Measurements from ENCODE around the gene KLHL15.
"Not testable (repeated sequence)": the region's sequence is repeated elsewhere in the genome, so short reads cannot be mapped to it uniquely, and the experiment has no call there.

Gene KLHL15

DNA sequence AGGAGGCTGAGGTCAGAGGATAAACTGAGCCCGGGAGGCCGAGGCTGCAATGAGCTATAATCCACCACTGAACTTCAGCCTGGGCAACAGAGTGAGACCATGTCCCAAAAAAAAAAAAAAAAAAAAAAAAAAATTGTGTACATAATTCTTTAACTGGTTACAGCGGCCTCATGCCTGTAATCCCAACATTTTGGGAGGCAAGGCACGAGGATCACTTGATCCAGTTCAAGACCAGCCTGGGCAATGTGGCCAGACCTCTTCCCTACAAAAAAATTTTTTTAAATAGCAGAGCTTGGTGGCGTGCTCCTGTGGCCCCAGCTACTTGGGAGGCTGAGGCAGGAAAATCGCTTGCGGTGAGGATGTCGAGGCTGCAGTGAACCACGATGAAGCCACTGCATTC is 9.3 kb downstream of the KLHL15 start:
- no peak for DNase-seq

DNA sequence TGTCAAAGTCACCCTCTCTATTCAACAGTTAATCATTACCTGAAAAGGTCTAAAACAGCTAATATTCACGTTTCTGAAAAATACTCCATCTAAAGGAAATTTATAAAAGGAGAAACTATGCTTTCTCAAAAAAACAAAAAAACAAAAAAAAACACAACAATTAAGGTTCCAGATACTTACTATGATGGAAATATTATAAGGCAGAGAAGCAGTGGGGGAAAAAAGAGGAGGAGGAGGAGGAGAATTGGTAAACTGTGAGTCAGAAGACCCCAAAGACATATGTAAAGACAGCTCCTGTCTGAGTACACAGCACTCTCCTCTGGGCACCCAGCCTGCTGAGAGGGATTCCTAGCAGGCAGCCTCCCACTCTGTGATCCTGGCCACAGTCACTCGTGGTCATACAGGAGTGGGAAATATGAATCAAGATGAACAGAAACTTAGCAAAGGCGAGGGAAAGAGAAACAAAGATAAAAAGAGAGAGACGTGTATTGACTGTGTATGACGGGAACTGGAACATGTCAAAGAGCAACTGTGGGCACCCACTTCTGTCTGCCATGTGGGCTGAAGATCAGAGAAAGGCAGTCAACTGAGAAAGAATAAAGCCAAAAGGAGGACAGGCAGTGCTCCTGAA is 12.5 kb downstream of the KLHL15 start:
- no peak for DNase-seq

DNA sequence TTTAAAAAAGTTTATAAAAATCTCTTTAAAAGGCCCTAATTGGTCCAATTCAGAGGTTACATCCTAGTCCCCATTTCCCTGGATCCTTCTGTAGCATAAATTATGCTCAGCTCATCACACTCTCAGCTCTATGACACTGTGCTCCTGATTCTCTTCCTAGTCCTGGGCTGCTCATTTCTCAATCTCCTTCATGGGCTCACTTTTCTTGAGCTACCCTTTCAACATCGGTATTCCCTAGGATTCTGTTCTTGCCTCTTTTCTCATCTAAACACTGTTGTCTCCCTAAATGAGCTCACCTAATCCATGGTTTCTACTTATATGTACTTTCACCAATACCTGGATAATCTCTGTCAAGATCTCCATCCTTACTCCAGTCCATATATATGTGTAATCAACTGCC is 14.7 kb downstream of the KLHL15 start:
- no peak for DNase-seq

DNA sequence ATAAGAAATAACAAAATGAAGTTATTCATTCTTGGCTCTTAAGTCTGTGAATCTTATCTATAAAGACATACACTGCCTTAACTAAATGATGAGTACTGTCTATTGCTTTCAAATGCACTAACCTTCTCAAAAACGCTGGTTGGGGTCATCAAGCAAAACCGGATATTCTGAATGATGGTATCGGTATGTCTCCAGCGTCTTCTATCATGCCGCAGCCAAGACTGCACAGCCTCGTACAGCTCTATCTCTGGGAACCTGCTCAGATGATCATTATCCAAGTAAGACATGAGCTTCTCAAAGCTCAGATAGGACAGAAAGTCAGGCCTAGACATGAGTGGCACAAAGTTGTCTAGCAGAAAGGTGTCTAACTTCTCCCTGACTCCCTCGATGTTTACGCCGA is 21.1 kb downstream of the KLHL15 start:
- DNase-seq: no peak

DNA sequence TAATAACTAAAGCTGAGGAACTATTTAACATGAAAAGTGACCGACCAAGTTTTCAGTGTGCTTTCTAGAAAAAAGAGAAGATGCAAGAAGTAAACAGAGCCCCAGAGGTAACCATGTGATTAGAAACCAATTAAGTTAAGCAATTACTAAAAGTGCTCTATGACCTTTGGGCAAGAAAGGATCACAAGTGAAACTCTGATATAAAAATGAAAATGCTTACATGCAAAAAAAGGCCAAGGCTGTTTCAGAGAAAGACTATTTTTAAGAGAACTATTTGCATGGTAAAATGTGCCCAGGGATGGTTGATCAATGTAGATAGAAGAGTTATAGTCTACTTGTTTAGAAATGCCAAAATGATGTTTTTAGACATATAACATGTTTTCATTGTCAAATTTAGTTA is 22.0 kb downstream of the KLHL15 start:
- DNase-seq: no peak

DNA sequence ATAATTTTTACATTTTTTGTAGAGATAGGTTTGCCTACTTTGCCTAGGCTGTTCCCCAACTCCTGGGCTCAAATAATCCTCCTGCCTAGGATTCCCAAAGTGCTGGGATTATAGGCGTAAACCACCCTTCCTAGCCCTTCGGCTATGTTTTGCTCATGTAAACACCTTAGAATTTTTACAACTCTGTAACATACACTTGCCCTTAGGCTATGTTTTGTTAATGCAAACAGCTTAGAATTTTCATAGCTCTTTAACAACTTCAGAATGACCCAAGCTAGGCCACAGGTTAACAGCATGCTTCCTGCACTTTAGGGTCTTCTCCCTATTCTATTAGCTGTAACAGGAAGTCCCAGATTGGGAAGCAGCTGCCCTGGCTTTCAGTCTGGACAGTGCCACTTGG is 24.2 kb downstream of the KLHL15 start:
- no peak for DNase-seq

DNA sequence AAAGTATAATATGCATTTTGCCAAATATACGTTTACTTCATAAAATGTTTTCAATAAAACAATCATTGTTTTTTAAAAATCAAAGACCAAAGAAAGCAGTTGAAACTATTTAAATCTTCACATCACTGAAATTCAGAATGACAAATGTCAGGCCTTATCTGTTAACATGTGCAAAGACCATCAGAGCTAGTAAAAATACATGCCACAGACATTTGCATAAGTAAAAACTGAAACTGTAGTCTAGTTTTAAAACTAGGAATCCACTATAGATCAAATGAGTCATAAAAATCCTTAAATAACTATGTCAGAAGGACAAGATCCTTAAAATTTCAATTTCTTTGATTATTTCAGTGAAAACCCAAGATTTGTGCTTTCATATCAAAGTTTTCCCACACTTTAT is 24.8 kb downstream of the KLHL15 start:
- no peak for DNase-seq

DNA sequence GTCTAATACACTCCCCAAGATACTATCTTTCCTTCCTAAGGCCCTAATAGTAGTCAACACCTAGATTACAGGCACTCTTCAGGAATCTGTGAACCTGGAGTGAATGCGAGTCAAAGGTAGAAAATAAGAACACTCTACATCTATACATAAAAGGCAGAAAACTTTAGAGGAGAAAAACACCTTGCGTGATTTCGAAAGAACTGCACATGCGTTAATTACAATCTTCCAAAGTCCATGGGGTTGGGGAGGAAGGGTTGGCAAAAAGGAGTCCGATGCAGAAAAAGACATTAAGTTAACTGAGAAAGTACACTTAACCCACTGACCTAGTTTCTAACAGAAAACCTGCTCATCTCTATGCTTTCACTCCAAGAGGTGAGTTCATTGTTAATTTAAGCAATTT is 27.3 kb downstream of the KLHL15 start:
- DNase-seq: no peak

DNA sequence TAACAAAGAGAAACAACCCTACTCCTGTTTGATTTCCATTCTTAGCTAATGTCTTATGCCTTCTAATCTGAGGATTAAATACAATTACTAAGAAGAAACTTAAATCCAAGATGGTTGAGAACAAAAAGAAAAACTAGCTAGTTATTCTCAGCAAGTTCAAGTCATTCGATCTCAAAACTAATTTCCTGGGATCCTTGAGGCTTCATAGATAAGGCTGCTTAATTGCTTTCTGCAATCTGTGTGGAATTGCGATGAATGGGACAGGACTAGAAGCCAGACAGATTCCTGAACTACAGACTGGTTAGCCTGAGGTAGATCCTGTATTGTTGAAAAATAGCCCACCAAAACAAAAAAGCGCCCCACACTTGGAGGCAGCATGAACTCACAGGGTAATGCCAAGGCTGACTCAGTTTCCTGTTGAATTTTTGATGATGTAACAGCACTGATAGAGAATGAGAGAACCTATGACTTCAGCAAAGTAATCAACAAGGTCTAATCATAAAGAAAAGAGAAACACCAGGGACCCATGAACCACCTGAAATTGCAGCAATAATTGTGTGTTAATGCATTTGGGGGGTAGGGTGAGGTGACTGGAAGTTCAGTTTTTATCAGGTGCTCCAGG is 33.9 kb downstream of the KLHL15 start:
- no peak for DNase-seq

DNA sequence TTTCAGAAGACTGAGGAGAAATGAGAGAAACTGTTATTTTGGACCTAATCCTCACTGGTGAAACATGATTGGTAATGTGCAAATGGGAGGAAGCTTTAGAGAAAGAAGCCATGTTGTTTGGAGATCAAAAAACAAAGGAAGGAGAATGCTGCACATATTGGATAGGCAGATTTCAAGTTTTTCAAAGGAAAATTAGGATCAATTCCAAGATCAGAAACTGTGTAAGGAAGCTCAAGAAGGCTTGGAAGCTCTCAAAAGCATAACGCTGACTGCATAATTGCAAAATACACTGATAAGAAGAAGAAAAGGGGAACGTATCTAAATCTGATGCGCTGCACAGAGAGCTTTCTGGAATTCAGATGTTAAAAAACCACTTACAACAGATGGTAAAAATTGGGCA is 34.6 kb downstream of the KLHL15 start:
- peak; percentile 3 for DNase-seq

DNA sequence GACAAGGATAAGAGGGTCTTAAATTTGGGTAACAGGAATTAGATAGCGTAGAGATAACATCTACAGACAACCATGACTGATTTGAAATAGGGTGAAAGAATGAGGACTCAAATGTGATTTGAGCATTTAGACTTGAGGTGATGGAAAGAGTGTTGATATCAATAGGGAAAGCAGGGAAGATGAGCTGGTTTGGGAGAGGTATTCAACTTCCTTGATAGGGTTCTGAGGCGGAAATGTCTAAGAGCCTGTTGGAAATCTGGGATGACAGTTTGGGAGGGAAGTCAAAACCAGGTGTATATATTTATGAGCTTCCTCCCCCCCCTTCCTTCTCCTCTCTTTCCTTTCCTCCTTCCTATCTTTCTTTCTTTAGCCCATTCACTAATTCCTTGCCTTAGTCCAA is 36.5 kb downstream of the KLHL15 start:
- no peak for DNase-seq

DNA sequence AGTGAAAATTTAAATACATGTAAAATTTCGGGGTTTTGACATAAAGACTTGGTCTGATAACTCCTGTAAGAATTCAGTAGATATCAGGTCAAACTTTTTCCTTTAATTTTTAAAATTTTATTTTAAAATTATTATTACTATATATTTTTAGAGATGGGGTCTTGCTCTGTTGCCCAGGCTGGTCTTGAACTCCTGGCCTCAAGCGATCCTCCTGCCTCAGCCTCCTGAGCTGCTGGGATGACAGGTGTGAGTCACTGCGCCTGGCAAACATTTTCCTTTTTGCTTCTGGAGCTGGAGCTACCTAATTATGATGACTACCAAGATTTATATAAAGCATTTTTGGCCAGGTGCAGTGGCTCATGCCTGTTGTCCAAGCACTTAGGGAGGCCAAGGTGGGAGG is 37.3 kb downstream of the KLHL15 start:
- DNase-seq: no peak

DNA sequence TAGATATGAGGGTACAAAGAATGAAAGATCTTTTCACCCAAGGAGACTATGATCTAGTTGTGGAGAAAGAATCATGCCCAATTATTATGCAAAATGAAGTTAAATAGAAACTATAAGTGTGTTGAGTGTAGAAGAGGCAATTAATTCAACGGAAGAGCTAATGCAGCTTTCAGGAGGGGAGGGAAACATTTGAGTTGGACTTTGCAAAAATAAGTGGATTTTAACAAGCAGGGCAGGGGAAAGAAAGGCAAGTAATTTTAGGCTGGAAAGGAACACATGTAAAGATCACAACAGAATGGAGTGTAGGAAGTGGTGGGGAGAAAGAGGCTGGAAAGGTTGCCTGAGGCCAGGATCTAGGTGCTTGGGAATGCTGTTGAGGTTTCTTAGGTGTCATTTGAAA is 44.1 kb downstream of the KLHL15 start:
- DNase-seq: no peak

DNA sequence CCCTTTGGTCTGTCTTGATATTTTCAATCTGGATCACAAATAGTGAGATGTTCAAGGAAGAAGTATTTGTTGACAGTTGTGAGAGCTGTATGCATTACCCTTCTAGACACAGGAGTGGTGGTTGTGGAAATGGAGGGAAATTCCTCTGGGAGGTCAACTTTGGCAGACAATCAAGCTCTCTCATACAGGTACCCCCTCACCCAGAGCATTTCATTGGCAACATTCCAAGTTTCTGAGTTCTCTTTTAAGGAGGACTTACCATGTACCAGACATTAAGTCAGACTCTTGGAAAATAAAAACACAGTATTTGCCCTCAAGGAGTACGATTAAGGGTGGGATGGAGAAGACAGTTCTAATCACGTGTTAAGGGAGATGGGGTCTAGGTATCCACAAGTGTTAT is 45.3 kb downstream of the KLHL15 start:
- no peak for DNase-seq

DNA sequence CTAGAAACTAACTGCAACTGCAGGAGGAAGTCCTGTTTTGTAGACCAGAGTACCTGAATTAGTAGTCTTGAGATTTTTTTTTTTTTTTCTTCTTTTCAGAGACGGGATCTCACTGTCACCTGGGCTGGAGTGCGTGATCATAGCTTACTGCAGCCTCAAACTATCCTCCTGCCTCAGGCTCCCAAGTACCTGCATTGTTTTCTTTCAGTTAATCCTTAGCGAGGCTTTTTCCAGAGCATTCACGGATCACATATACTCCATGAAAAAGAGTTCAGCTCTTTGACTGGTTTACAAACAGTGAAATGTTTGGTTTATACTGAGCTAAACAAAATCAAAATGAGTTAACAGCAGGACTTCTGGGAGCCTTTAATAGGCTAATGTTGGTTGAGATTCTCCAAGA is 45.8 kb downstream of the KLHL15 start:
- DNase-seq: no peak

DNA sequence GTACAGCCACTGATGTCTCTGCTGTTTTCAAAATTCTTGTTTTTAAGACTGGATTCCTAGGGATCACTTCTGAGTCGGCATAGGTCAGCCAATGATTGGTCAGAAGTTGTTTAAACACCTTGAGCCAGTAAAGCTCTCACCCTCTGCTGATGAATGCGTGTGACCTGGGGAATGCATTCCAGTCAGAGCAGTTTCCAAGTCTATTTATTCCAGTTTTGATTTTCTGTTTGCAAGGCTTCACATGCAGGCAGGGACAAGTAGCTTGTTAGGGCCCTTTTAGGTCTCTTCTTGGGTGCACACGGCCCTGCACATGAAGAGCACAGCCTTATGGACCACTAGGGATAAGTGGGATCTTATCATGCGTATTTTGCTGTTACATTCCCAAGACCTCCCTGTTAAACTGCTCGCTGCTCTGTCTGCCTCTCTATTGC is 47.0 kb downstream of the KLHL15 start:
- DNase-seq: no peak

DNA sequence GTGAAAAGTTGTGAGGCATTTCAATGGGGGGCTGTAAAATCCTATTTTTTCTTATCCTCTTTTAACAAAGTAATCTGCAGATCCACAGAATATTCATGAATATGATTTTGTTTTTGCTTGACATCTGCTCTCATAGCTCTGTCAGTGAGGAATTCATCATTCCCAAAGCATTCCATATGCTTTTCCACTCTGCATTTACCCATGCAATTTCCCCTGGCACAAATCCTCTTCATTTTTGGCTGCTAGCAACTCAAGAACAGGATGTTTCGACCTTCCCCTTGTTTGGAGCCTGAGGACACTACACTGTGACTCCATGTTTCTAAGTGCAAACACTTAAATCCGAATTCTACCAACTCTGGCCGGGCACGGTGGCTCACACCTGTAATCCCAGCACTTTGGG is 48.5 kb downstream of the KLHL15 start:
- no peak for DNase-seq

DNA sequence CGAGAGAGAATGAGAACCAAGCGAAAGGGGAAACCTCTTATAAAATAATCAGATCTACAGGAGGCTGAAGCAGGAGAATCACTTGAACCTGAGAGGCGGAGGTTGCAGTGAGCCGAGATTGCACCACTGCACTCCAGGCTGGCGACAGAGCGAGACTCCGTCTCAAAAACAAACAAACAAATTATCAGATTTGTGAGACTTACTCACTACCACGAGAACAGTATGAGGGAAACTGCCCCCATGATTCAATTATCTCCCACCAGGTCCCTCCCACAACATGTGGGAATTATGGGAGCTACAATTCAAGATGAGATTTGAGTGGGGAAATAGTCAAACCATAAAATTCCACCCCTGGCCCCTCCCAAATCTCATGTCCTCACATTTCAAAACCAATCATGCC is 61.4 kb downstream of the KLHL15 start:
- not testable (repeated sequence) for DNase-seq

DNA sequence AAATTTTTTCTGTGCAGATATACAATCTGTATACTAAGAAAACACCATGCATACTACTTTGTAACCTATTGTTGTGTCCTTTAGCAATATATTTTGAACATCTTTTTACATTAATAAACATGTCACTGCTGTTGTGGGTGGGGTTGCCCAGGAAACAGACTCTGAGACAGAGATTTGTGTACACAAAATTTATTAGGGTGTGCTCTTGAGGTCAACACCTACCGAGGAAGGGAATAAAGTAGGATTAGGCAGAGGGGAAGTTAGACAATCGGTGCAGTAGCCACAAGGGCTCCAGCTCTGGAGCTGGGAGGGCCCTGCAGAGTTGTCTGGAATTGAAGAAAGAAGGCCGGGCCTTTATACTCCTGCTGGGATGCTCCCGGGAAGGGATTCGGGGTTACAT is 62.8 kb downstream of the KLHL15 start:
- no peak for DNase-seq

DNA sequence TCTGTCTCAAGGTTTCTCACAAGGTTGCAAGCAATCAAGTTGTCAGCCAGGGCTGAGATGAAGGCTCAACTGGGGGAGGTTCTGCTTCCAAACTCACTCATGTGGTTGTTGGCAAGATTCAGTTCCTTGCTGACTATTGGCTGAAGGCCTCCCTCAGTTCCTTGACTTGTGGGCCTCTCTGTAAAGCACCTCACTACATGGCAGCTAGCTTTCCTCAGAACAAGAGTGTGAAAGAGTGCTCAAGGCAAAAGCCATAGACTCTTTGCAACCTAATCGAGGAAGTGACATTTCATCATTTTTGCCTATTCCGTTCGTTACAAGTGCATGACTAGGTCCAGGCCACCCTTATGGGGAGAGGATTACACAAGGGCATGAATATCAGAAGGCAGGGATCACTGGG is 67.2 kb downstream of the KLHL15 start:
- peak; percentile 65 for DNase-seq

DNA sequence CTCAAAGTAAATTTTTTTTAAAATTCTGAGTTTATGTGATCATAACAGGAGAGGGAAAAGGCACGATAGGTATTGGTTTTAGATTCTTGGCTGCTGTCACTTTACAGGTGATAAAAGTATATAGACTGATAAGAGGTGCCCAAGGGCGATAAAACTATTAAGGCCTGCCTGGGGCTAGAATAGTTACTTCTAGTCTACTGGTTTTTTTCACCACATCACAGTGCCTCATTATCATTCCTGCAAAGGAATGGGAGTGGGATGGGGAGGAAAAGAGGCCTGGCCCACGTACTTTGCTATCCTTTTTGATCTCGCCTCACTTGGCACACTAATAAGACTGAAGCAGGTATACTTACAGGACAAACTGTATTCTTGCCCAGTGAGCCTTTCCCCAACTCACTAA is 72.6 kb downstream of the KLHL15 start:
- DNase-seq: no peak

DNA sequence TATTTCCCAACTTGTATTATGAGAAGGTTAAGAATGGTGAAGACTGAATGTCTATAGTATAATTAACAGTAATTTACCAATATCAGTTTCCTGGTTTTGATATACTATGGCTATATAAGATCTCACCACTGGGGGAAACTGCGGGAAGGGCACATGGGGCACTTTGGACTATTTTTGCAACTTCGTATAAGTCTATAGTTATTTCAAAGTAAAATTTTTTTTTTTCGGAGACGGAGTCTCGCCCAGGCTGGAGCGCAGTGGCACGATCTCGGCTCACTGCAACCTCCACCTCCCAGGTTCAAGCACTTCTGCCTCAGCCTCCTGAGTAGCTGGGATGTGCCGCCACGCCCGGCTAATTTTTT is 73.1 kb downstream of the KLHL15 start:
- peak; percentile 57 for DNase-seq

DNA sequence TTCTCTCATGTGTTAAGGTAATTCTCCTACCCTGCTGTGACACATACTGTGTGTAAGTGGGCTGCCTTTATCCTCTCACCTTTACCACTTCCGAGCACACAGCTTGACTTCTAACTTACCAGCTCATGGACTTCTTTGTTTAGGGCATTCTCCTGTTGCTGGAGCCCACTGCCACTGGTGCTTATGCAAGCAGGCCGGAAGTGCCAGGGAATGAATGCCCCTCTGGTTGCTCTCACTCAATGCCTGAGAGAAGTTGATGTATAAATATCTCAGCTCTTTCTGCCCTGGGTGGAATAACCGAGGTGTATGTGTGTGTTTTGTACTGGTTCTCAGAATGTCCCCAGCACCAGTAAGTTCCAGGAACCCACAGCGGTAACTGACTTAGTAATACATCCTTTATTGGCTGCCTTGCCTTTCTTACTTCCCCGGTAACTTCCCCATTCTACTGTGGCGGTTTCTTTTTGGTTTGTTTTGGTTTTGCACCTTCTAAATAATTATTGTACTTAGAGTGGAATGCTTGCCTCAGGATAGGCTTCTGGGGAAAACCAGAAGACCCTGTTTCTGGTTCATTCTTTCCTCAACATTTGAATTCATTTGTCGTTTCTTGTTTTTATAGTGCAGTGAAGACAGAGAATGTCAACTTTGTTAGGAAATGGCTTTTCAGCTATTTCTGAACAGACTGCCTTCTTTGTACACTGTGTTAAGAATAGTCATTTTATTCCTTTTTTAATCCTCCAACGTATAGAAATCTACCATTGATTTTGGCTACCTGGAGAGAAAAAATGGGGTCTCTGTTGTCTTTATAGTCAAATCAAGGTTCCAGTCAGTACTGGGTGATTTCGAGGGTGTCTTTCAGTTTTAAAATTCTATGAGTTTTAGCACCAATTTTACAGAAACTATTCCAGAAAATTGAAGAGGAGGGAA is 73.7 kb downstream of the KLHL15 start:
- peak; percentile 78 for DNase-seq

DNA sequence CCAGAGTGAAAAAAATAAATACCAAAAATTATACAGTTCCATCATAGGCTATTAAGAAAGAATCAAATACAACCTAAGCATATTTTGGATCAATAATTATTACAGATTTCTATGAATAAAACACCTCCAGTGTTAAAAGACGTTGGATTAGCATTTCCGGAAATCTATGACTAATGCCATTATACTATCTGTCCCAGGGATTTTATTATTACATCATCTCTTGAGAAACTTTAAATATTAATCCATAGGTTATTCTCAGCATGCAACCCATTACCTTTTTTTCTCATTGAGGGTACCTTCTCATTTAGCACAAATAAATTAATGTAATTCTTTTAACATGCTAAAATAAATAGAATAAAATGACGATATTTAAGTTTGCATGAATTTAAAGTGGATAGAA is 74.6 kb downstream of the KLHL15 start:
- DNase-seq: no peak
